HepG2 (cell line): ENCODE results near the gene HPCAL1. TPM values are rescaled to one million over a fixed set of nuclear protein-coding genes. Genes with fewer than 3 reads are reported as not detected.

Experiments used
- CBX1 ChIP-seq: IDR thresholded peaks from one replicate; pipeline ENCODE4 v1.6.1; 2016; ENCODE audit warnings: antibody characterized with exemption, low read depth
- CC2D1A ChIP-seq: sonication (generic); formaldehyde crosslinking; IDR thresholded peaks from 2 replicates; pipeline ENCODE4 v1.8.1; 2023; ENCODE audit warnings: mild to moderate bottlenecking, missing genetic modification reagents
- ELF4 ChIP-seq: sonication (generic); formaldehyde crosslinking; IDR thresholded peaks from 2 replicates; pipeline ENCODE4 v1.5.0; 2020; ENCODE audit warnings: missing genetic modification reagents, mild to moderate bottlenecking, moderate library complexity, borderline replicate concordance
- ERF ChIP-seq: IDR thresholded peaks from 2 replicates; pipeline ENCODE4 v1.6.1; 2018; ENCODE audit warnings: missing biosample characterization, missing genetic modification reagents
- GLI4 ChIP-seq: sonication (generic); formaldehyde crosslinking; IDR thresholded peaks from 2 replicates; pipeline ENCODE4 v1.5.1; 2020; ENCODE audit warnings: missing genetic modification reagents, mild to moderate bottlenecking, moderate library complexity, borderline replicate concordance
- HDAC1 ChIP-seq: sonication (generic); formaldehyde crosslinking; IDR thresholded peaks from 2 replicates; pipeline ENCODE4 v1.5.1; 2020; ENCODE audit warnings: mild to moderate bottlenecking, missing genetic modification reagents
- ISX ChIP-seq: sonication (generic); formaldehyde crosslinking; conservative IDR thresholded peaks from 2 replicates; pipeline ENCODE4 v1.5.0; 2020; ENCODE audit warnings: missing genetic modification reagents
- MYC ChIP-seq: sonication (generic); formaldehyde crosslinking; IDR thresholded peaks from 2 replicates; pipeline ENCODE4 v1.9.0; 2021; ENCODE audit warnings: missing genetic modification reagents, borderline replicate concordance
- NONO ChIP-seq, 2 experiments: fragments of 450-650 bp in 1 of 2; sonication (generic) in 1 of 2; formaldehyde crosslinking in 1 of 2; IDR thresholded peaks in 1 of 2; conservative IDR thresholded peaks in 1 of 2; 2 replicates each; pipeline versions ENCODE4 v1.6.1 to v1.8.0; 2017 to 2022; ENCODE audit warnings: mild to moderate bottlenecking in 1 of 2, missing genetic modification reagents in 1 of 2, moderate library complexity in 1 of 2
- RCOR2 ChIP-seq: IDR thresholded peaks from 2 replicates; pipeline ENCODE4 v1.6.1; 2016; ENCODE audit warnings: missing biosample characterization, missing genetic modification reagents
- SMYD3 ChIP-seq: sonication (generic); formaldehyde crosslinking; IDR thresholded peaks from 2 replicates; pipeline ENCODE4 v1.8.1; 2023; ENCODE audit warnings: mild to moderate bottlenecking, missing genetic modification reagents
- SNRNP70 ChIP-seq: fragments of 200-400 bp; formaldehyde crosslinking; IDR thresholded peaks from 2 replicates; pipeline ENCODE4 v1.6.1; 2017; ENCODE audit warnings: mild to moderate bottlenecking, low read depth, low read length, moderate library complexity
- SRSF9 ChIP-seq: fragments of 200-400 bp; formaldehyde crosslinking; IDR thresholded peaks from 2 replicates; pipeline ENCODE4 v1.6.1; 2018; ENCODE audit warnings: borderline replicate concordance, mild to moderate bottlenecking, low read depth, low read length; ENCODE audit not compliant: insufficient read depth, poor library complexity, severe bottlenecking
- TMF1 ChIP-seq: sonication (generic); formaldehyde crosslinking; IDR thresholded peaks from 2 replicates; pipeline ENCODE4 v1.8.1; 2022; ENCODE audit warnings: low read depth, missing genetic modification reagents
- TSC22D2 ChIP-seq: sonication (generic); formaldehyde crosslinking; IDR thresholded peaks from 2 replicates; pipeline ENCODE4 v1.5.1; 2020; ENCODE audit warnings: missing genetic modification reagents, mild to moderate bottlenecking, borderline replicate concordance
- XBP1 ChIP-seq: sonication (generic); formaldehyde crosslinking; IDR thresholded peaks from 2 replicates; pipeline ENCODE4 v1.5.0; 2020; ENCODE audit warnings: missing genetic modification reagents
- ZBTB38 ChIP-seq: sonication (generic); formaldehyde crosslinking; IDR thresholded peaks from 2 replicates; pipeline ENCODE4 v1.5.1; 2020; ENCODE audit warnings: mild to moderate bottlenecking, missing genetic modification reagents
- ZFP41 ChIP-seq: sonication (generic); formaldehyde crosslinking; IDR thresholded peaks from 2 replicates; pipeline ENCODE4 v1.4.0; 2020; ENCODE audit warnings: mild to moderate bottlenecking, missing genetic modification reagents, borderline replicate concordance
- ZNF317 ChIP-seq: sonication (generic); formaldehyde crosslinking; IDR thresholded peaks from 2 replicates; pipeline ENCODE4 v1.5.0; 2020; ENCODE audit warnings: mild to moderate bottlenecking, missing genetic modification reagents
- ZNF331 ChIP-seq: sonication (generic); formaldehyde crosslinking; IDR thresholded peaks from 2 replicates; pipeline ENCODE4 v1.4.0; 2020; ENCODE audit warnings: missing genetic modification reagents
- polyA plus RNA-seq, 8 experiments: library from polyadenylated mRNA; depleted of rRNA in 3 of 8; stranded (reverse) in 7 of 8; unstranded in 1 of 8; fragments of >200 nt; fragmentation: Illumina TruSeq in 4 of 8; extraction: Trizol in 4 of 8; gene quantifications; 2 replicates each; pipeline versions ENCODE4 v1.2.1 to v1.2.3, GENCODE V29; 2011 to 2016; ENCODE audit warnings: low read depth in 4 of 8, missing spikeins in 1 of 8, mixed read lengths in 1 of 8; ENCODE audit not compliant: insufficient read depth in 1 of 8
- total RNA-seq, 5 experiments: library from RNA; depleted of rRNA; stranded (reverse); fragments of >200 nt; fragmentation: Illumina TruSeq; extraction: Trizol; gene quantifications; 2 replicates each; pipeline ENCODE4 v1.2.3, GENCODE V29; 2016; ENCODE audit warnings: low read depth in 1 of 5
- TF ChIP-seq, protein P1 (sequence below): sonication (generic); formaldehyde crosslinking; IDR thresholded peaks from 2 replicates; pipeline ENCODE4 v1.5.0; 2020; ENCODE audit warnings: missing genetic modification reagents
- TF ChIP-seq, protein P2 (sequence below): sonication (generic); formaldehyde crosslinking; IDR thresholded peaks from 2 replicates; pipeline ENCODE4 v1.5.1; 2020; ENCODE audit warnings: missing genetic modification reagents, mild to moderate bottlenecking, borderline replicate concordance
- TF ChIP-seq, protein P3 (sequence below): sonication (generic); formaldehyde crosslinking; IDR thresholded peaks from 2 replicates; pipeline ENCODE4 v1.4.0; 2020; ENCODE audit warnings: missing genetic modification reagents
- TF ChIP-seq, protein P4 (sequence below): sonication (generic); formaldehyde crosslinking; IDR thresholded peaks from 2 replicates; pipeline ENCODE4 v1.5.0; 2020; ENCODE audit warnings: missing genetic modification reagents
- TF ChIP-seq, protein P5 (sequence below): IDR thresholded peaks from 2 replicates; pipeline ENCODE4 v1.6.1; 2016; ENCODE audit warnings: missing compliant biosample characterization, missing genetic modification reagents, borderline replicate concordance

The HPCAL1 gene
- total and polyA plus RNA-seq, 2 of the 13 experiments (the other 11 are each of a cell fraction or from before 2014, with no cell fraction given), result 29.5 to 29.9 TPM

DNA sequence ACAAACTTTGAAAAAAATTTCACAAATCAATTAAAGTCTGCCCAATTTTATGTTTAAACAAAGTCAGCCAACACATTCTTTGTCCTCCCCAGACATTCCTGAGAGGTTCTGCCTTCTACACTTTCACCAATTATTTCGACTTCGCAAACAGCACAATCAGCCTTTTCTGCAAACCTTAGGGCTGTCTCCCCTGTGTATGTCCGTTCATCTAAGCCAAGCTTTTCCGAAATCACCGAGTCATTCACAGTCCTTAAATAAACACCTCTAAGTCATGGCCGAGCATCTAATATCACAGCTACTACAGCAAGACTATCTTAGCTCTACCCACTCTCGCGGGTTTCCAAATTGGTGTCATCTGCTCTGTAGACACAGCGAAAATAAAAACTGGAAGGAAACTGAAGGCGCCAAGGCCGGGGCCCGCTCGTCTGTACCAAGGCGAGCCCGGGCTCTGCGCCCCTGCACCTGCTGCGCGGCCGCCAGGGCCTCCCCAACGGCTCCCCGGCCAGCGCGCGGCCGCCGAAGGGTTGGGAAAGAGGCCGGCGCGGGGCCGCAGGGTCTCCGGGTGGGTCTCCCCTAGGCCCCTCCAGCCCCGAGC lies 144.7 kb downstream of the HPCAL1 start (continued):
- TF ChIP-seq, protein P1, sequence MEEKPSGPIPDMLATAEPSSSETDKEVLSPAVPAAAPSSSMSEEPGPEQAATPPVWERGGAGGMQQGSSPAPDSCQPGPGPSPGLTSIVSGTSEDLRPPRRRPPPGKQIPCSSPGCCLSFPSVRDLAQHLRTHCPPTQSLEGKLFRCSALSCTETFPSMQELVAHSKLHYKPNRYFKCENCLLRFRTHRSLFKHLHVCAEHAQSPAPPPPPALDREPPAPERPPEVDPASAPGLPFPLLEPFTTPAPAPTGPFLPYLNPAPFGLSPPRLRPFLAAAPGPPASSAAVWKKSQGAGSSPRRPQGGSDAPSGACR (CRISPR knock-in tag), result no peak
- TF ChIP-seq, protein P2, sequence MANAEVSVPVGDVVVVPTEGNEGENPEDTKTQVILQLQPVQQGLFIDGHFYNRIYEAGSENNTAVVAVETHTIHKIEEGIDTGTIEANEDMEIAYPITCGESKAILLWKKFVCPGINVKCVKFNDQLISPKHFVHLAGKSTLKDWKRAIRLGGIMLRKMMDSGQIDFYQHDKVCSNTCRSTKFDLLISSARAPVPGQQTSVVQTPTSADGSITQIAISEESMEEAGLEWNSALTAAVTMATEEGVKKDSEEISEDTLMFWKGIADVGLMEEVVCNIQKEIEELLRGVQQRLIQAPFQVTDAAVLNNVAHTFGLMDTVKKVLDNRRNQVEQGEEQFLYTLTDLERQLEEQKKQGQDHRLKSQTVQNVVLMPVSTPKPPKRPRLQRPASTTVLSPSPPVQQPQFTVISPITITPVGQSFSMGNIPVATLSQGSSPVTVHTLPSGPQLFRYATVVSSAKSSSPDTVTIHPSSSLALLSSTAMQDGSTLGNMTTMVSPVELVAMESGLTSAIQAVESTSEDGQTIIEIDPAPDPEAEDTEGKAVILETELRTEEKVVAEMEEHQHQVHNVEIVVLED, result no peak; the same call in 1 of the 2 replicates
- TF ChIP-seq TMF1 (CRISPR knock-in tag), result no peak
- TF ChIP-seq SRSF9, result no peak
- TF ChIP-seq, protein P3, sequence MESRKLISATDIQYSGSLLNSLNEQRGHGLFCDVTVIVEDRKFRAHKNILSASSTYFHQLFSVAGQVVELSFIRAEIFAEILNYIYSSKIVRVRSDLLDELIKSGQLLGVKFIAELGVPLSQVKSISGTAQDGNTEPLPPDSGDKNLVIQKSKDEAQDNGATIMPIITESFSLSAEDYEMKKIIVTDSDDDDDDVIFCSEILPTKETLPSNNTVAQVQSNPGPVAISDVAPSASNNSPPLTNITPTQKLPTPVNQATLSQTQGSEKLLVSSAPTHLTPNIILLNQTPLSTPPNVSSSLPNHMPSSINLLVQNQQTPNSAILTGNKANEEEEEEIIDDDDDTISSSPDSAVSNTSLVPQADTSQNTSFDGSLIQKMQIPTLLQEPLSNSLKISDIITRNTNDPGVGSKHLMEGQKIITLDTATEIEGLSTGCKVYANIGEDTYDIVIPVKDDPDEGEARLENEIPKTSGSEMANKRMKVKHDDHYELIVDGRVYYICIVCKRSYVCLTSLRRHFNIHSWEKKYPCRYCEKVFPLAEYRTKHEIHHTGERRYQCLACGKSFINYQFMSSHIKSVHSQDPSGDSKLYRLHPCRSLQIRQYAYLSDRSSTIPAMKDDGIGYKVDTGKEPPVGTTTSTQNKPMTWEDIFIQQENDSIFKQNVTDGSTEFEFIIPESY, result no peak
- TF ChIP-seq, protein P4, sequence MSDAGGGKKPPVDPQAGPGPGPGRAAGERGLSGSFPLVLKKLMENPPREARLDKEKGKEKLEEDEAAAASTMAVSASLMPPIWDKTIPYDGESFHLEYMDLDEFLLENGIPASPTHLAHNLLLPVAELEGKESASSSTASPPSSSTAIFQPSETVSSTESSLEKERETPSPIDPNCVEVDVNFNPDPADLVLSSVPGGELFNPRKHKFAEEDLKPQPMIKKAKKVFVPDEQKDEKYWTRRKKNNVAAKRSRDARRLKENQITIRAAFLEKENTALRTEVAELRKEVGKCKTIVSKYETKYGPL, result no peak
- TF ChIP-seq NONO (IDR thresholded peaks at IDR 0.05), result no peak
- no peak for TF ChIP-seq NONO (CRISPR knock-in tag; conservative IDR thresholded peaks at IDR 0.05)
- TF ChIP-seq ISX, result no peak
- TF ChIP-seq ERF (CRISPR knock-in tag), result no peak
- TF ChIP-seq SMYD3 (CRISPR knock-in tag), result peak; percentile 11; the same call in 1 of the 2 replicates
- TF ChIP-seq ZBTB38 (CRISPR knock-in tag), result no peak
- TF ChIP-seq, protein P5, sequence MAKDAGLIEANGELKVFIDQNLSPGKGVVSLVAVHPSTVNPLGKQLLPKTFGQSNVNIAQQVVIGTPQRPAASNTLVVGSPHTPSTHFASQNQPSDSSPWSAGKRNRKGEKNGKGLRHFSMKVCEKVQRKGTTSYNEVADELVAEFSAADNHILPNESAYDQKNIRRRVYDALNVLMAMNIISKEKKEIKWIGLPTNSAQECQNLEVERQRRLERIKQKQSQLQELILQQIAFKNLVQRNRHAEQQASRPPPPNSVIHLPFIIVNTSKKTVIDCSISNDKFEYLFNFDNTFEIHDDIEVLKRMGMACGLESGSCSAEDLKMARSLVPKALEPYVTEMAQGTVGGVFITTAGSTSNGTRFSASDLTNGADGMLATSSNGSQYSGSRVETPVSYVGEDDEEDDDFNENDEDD, result no peak
- no peak for TF ChIP-seq CC2D1A (CRISPR knock-in tag)
- TF ChIP-seq XBP1 (CRISPR knock-in tag), result no peak
- TF ChIP-seq MYC, result no peak
- TF ChIP-seq SNRNP70, result no peak
- no peak for TF ChIP-seq TSC22D2 (CRISPR knock-in tag)
- TF ChIP-seq HDAC1 (CRISPR knock-in tag), result no peak
- TF ChIP-seq ZNF331 (CRISPR knock-in tag), result no peak
- no peak for TF ChIP-seq ELF4 (CRISPR knock-in tag)
- no peak for TF ChIP-seq CBX1
- TF ChIP-seq GLI4, result peak; percentile 86; the same call in 1 of the 2 replicates
- TF ChIP-seq ZNF317 (CRISPR knock-in tag), result 0 out of 2 replicates have a peak, but pooled peaks have one; percentile 6
- no peak; the same call in 1 of the 2 replicates for TF ChIP-seq ZFP41 (CRISPR knock-in tag)
- no peak for TF ChIP-seq RCOR2 (CRISPR knock-in tag)
